WTC11 (cell line): ENCODE results near the gene ID2. TPM values are rescaled to one million over a fixed set of nuclear protein-coding genes. Genes with fewer than 3 reads are reported as not detected.

Source experiments
- ATAC-seq: fragments of 200-7000 bp; cut with Tn5 transposase; 2 replicates; pipeline ENCODE4 v1.10.0; 2021; ENCODE audit warnings: mild to moderate bottlenecking, moderate library complexity
- CTCF ChIA-PET: fragments of 300-600 bp; sonication (Branson Sonifier 250); formaldehyde crosslinking; loops from one replicate; lab custom pipeline; 2021; ENCODE audit warnings: antibody characterized with exemption; lab: Charles Lee
- POLR2A ChIA-PET: fragments of 350-600 bp; sonication (Branson Sonifier 250); formaldehyde crosslinking; loops from one replicate; lab custom pipeline; 2021; ENCODE audit warnings: antibody characterized with exemption; lab: Charles Lee
- DNase-seq: peaks from one replicate; pipeline ENCODE4 v3.0.0; 2021; ENCODE audit warnings: low spot score
- H3K27ac Mint-ChIP-seq: 2 replicates; pipeline ENCODE4 v1.8.0; 2021; ENCODE audit warnings: mixed read lengths
- H3K27me3 Mint-ChIP-seq: 2 replicates; pipeline ENCODE4 v1.8.0; 2021; ENCODE audit warnings: low read depth, mild to moderate bottlenecking, moderate library complexity, mixed read lengths
- H3K36me3 Mint-ChIP-seq: 2 replicates; pipeline ENCODE4 v1.8.0; 2021; ENCODE audit warnings: mixed read lengths
- H3K4me1 Mint-ChIP-seq: 2 replicates; pipeline ENCODE4 v1.8.0; 2022; ENCODE audit warnings: mixed read lengths
- H3K4me3 Mint-ChIP-seq: 2 replicates; pipeline ENCODE4 v1.8.0; 2021; ENCODE audit warnings: mild to moderate bottlenecking, moderate library complexity, mixed read lengths
- H3K9me3 Mint-ChIP-seq: 2 replicates; pipeline ENCODE4 v1.8.0; 2021; ENCODE audit warnings: mixed read lengths
- AFF4 ChIP-seq: sonication (generic); formaldehyde crosslinking; IDR thresholded peaks from 2 replicates; pipeline ENCODE4 v1.8.1; 2023; ENCODE audit warnings: mild to moderate bottlenecking, missing genetic modification reagents, borderline replicate concordance
- ATF3 ChIP-seq: sonication (generic); formaldehyde crosslinking; conservative IDR thresholded peaks from 2 replicates; pipeline ENCODE4 v1.8.1; 2022; ENCODE audit warnings: mild to moderate bottlenecking, missing genetic modification reagents
- CREM ChIP-seq: sonication (generic); formaldehyde crosslinking; IDR thresholded peaks from 2 replicates; pipeline ENCODE4 v1.8.1; 2022; ENCODE audit warnings: mild to moderate bottlenecking, missing genetic modification reagents, moderate library complexity
- ELF4 ChIP-seq: sonication (generic); formaldehyde crosslinking; IDR thresholded peaks from 2 replicates; pipeline ENCODE4 v1.8.1; 2022; ENCODE audit warnings: low read depth, mild to moderate bottlenecking, moderate library complexity, missing genetic modification reagents
- ETV6 ChIP-seq: sonication (generic); formaldehyde crosslinking; IDR thresholded peaks from 2 replicates; pipeline ENCODE4 v1.8.1; 2022; ENCODE audit warnings: mild to moderate bottlenecking, missing genetic modification reagents
- FOXJ3 ChIP-seq: sonication (generic); formaldehyde crosslinking; IDR thresholded peaks from 2 replicates; pipeline ENCODE4 v1.9.0; 2021; ENCODE audit warnings: missing genetic modification reagents, mild to moderate bottlenecking, borderline replicate concordance
- FOXK1 ChIP-seq: sonication (generic); formaldehyde crosslinking; IDR thresholded peaks from 2 replicates; pipeline ENCODE4 v1.8.0; 2022; ENCODE audit warnings: mild to moderate bottlenecking, moderate library complexity, missing genetic modification reagents
- HMGA2 ChIP-seq: fragments of 250-450 bp; sonication (Bioruptor Pico); IDR thresholded peaks from 2 replicates; pipeline ENCODE4 v1.4.0; 2021; ENCODE audit warnings: mild to moderate bottlenecking, moderate library complexity
- IRF2 ChIP-seq: sonication (generic); formaldehyde crosslinking; IDR thresholded peaks from 2 replicates; pipeline ENCODE4 v1.8.0; 2022; ENCODE audit warnings: low read depth, missing genetic modification reagents, borderline replicate concordance
- JAZF1 ChIP-seq: fragments of 250-450 bp; sonication (Bioruptor Pico); IDR thresholded peaks from 2 replicates; pipeline ENCODE4 v1.9.0; 2021; ENCODE audit warnings: moderate library complexity, mild to moderate bottlenecking, inconsistent platforms
- JUN ChIP-seq: sonication (generic); formaldehyde crosslinking; IDR thresholded peaks from 2 replicates; pipeline ENCODE4 v1.8.0; 2023; ENCODE audit warnings: mild to moderate bottlenecking, missing genetic modification reagents
- KAT7 ChIP-seq: sonication (generic); formaldehyde crosslinking; IDR thresholded peaks from 2 replicates; pipeline ENCODE4 v1.8.1; 2023; ENCODE audit warnings: missing genetic modification reagents, mild to moderate bottlenecking, borderline replicate concordance
- NFE2L1 ChIP-seq: sonication (generic); formaldehyde crosslinking; IDR thresholded peaks from 2 replicates; pipeline ENCODE4 v1.8.1; 2023; ENCODE audit warnings: missing genetic modification reagents
- NFYB ChIP-seq: sonication (generic); formaldehyde crosslinking; conservative IDR thresholded peaks from 2 replicates; pipeline ENCODE4 v1.8.0; 2022; ENCODE audit warnings: low read depth, missing genetic modification reagents
- NR1H2 ChIP-seq: sonication (generic); formaldehyde crosslinking; IDR thresholded peaks from 2 replicates; pipeline ENCODE4 v1.9.0; 2021; ENCODE audit warnings: mild to moderate bottlenecking, moderate library complexity, missing genetic modification reagents
- NR3C1 ChIP-seq: sonication (generic); formaldehyde crosslinking; conservative IDR thresholded peaks from 2 replicates; pipeline ENCODE4 v1.8.1; 2023; ENCODE audit warnings: low read depth, mild to moderate bottlenecking, missing genetic modification reagents
- OVOL2 ChIP-seq: fragments of 250-450 bp; sonication (Bioruptor Pico); IDR thresholded peaks from 2 replicates; pipeline ENCODE4 v1.9.0; 2021; ENCODE audit warnings: mild to moderate bottlenecking, borderline replicate concordance
- PRDM15 ChIP-seq: sonication (generic); formaldehyde crosslinking; IDR thresholded peaks from 2 replicates; pipeline ENCODE4 v1.8.0; 2022; ENCODE audit warnings: missing genetic modification reagents
- PREB ChIP-seq: sonication (generic); formaldehyde crosslinking; IDR thresholded peaks from 2 replicates; pipeline ENCODE4 v1.8.1; 2022; ENCODE audit warnings: mild to moderate bottlenecking, missing genetic modification reagents, moderate library complexity, borderline replicate concordance
- PRRX2 ChIP-seq: fragments of 250-450 bp; sonication (Bioruptor Pico); IDR thresholded peaks from 2 replicates; pipeline ENCODE4 v1.8.0; 2021; ENCODE audit warnings: mild to moderate bottlenecking
- RORB ChIP-seq: fragments of 250-450 bp; sonication (Bioruptor Pico); IDR thresholded peaks from 2 replicates; pipeline ENCODE4 v1.9.0; 2021; ENCODE audit warnings: mild to moderate bottlenecking
- ZBTB21 ChIP-seq: sonication (generic); formaldehyde crosslinking; IDR thresholded peaks from 2 replicates; pipeline ENCODE4 v1.8.1; 2023; ENCODE audit warnings: mild to moderate bottlenecking, missing genetic modification reagents, borderline replicate concordance
- ZMAT4 ChIP-seq: fragments of 250-450 bp; sonication (Bioruptor Pico); IDR thresholded peaks from 2 replicates; pipeline ENCODE4 v1.9.0; 2021; ENCODE audit warnings: mild to moderate bottlenecking
- ZNF317 ChIP-seq: sonication (generic); formaldehyde crosslinking; IDR thresholded peaks from 2 replicates; pipeline ENCODE4 v1.8.1; 2023; ENCODE audit warnings: low read depth, mild to moderate bottlenecking, moderate library complexity, missing genetic modification reagents, borderline replicate concordance
- ZNF425 ChIP-seq: fragments of 250-450 bp; sonication (Bioruptor Pico); conservative IDR thresholded peaks from 2 replicates; pipeline ENCODE4 v1.9.0; 2021; ENCODE audit warnings: mild to moderate bottlenecking
- total RNA-seq: library from RNA; stranded (reverse); gene quantifications from 3 replicates; pipeline ENCODE4 v1.2.3, GENCODE V29; 2021

Gene ID2
- total RNA-seq, 1 experiment from 2014 or later: 38.6 TPM

- CTCF ChIA-PET: no interaction called here
These were observed 8.5 kb upstream of the ID2 start for GRCh38 chr2:8673381-8673780.

GRCh38 chr2:8674420-8675009 lies 7.3 kb upstream of the ID2 start:
- Mint-ChIP-seq H3K4me3 (no peak overlapping the region), H3K27ac (no peak overlapping the region), H3K9me3 (peaks cover 15% of the 10 kb centered on the region), H3K36me3 (peaks cover 18% of the 10 kb centered on the region), H3K27me3 (peaks cover 51% of the 10 kb centered on the region), H3K4me1 (peaks cover 19% of the 10 kb centered on the region)
- ChIA-PET POLR2A (no interaction called here), CTCF (no interaction called here)
- ATAC-seq: no peak
- no peak for DNase-seq
- TF ChIP-seq PRDM15 (CRISPR knock-in tag): no peak
- no peak for TF ChIP-seq ATF3
- TF ChIP-seq ZBTB21: no peak
- TF ChIP-seq PREB (CRISPR knock-in tag): no peak
- no peak for TF ChIP-seq AFF4 (CRISPR knock-in tag)
- no peak for TF ChIP-seq IRF2 (CRISPR knock-in tag)
- TF ChIP-seq NR3C1: no peak

More at GRCh38 chr2:8673381-8673780, 8.5 kb upstream of the ID2 start:
- Mint-ChIP-seq H3K4me1 (peaks cover 17% of the 10 kb centered on the region), H3K4me3 (no peak overlapping the region), H3K27ac (no peak overlapping the region), H3K9me3 (peaks cover 15% of the 10 kb centered on the region), H3K27me3 (peaks cover 47% of the 10 kb centered on the region), H3K36me3 (peaks cover 18% of the 10 kb centered on the region)
- TF ChIP-seq ETV6: no peak
- TF ChIP-seq OVOL2 (CRISPR knock-in tag): no peak
- TF ChIP-seq ZNF317 (CRISPR knock-in tag): no peak
- TF ChIP-seq PREB (CRISPR knock-in tag): no peak
- no peak for TF ChIP-seq PRRX2
- TF ChIP-seq NR1H2 (CRISPR knock-in tag): no peak
- TF ChIP-seq HMGA2 (CRISPR knock-in tag): no peak
- no peak for TF ChIP-seq NFYB (CRISPR knock-in tag)
- TF ChIP-seq ZMAT4: no peak
- no peak for TF ChIP-seq JUN
- TF ChIP-seq NFE2L1: no peak
- no peak for TF ChIP-seq JAZF1 (CRISPR knock-in tag)
- no peak for TF ChIP-seq FOXK1 (CRISPR knock-in tag)
- no peak for TF ChIP-seq ELF4 (CRISPR knock-in tag)
- no peak for TF ChIP-seq RORB (CRISPR knock-in tag)
- no peak for TF ChIP-seq FOXJ3 (CRISPR knock-in tag)
- TF ChIP-seq CREM (CRISPR knock-in tag): no peak
- TF ChIP-seq ZNF425 (CRISPR knock-in tag): no peak
- TF ChIP-seq KAT7 (CRISPR knock-in tag): no peak
- ATAC-seq (no peak), DNase-seq (no peak)
- POLR2A ChIA-PET: no interaction called here
